ENCODE results near the gene YPEL2. TPM values are rescaled to one million over a fixed set of nuclear protein-coding genes. Genes with fewer than 3 reads are reported as not detected.

Gene YPEL2
- total RNA-seq, 6 experiments from 2014 or later, result 9.2 to 23.3 (median 15.2) TPM

DNA sequence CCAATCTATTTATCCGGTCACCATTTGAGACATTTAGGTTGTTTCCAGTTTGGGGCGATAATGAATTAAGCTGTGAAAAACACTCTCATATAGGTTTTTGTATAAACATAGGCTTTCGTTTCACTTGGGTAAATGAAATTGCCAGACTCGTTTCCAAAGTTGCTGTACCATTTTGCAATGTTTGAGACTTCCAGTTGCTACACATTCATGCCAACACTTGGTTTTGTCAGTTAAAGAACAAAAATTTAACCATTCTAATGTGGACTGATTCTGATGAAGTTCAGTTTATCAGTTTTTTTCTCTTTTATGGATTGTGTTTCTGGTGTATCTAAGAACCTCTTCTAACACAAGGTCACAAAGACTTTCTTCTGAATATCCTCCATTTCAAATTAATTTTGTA lies 52.4 kb downstream of the YPEL2 start:
- H3K36me3 ChIP-seq, result peaks cover 0 to 6% (median 1%) of the 10 kb centered on the region in 4 donors
- TF ChIP-seq POLR2A (IDR thresholded peaks at IDR 0.05) (no peak), CTCF (IDR thresholded peaks at IDR 0.05) (no peak)
- no peak for DNase-seq
- no peaks in the 10 kb centered on the region for H3K9me3 ChIP-seq
- H3K27ac ChIP-seq, result no peak overlapping the region
- H3K27me3 ChIP-seq, result no peaks in the 10 kb centered on the region
- intact Hi-C loops (cut with DNase I), result no loop called here
- WGBS (ENCODE audit: insufficient coverage, low coverage, low lambda C conversion rate, missing lambda C conversion rate), result 72% methylated on average over 4 of the region's 4 CpGs
- no peak for ATAC-seq
- H3K4me3 ChIP-seq, result no peak overlapping the region
- peaks cover 0 to 13% (median 0%) of the 10 kb centered on the region in 4 donors for H3K4me1 ChIP-seq

DNA sequence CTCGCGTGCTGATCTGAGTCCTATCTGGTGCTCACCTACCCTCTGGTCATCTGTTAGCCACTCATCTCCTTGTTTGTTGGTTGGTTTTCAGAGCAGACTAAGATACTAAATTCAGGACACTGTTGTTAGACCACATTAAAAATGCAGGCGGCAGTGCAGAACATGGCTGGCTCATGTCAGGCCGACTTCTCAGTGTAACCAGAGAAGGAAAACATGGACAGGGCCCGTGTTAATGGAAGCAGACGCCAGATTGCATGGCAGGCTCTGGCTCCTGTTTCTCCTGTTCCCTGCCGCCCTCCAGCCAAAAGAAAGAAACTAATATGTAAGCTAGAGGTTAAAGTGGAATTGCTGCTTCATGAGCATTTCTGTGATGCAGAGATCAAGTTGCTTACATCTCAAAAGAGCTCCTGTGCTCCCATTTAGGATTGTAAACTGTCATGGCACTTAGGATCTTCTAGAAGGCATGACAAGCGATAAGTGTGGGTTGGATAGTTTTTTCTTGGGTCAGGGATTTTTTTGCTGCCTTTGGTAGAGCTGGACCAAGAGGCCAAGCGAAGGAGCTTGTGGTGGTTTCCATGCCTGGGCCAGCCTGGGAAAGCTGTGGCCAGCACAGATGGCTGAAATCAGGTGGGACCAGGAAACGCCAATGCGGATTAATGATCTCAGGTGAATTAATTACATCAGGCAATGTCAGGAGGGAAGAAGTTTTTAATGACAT lies 56.1 kb downstream of the YPEL2 start:
- Histone ChIP-seq H3K36me3 (peaks cover 0 to 25% (median 13%) of the 10 kb centered on the region in 4 donors), H3K4me1 (no peaks in the 10 kb centered on the region), H3K27me3 (no peaks in the 10 kb centered on the region), H3K9me3 (no peaks in the 10 kb centered on the region), H3K4me3 (no peak overlapping the region), H3K27ac (no peak overlapping the region)
- no peak for DNase-seq
- intact Hi-C loops (cut with DNase I), result no loop called here
- TF ChIP-seq POLR2A (IDR thresholded peaks at IDR 0.05) (no peak), CTCF (IDR thresholded peaks at IDR 0.05) (no peak)
- ATAC-seq, result no peak
- WGBS (ENCODE audit: insufficient coverage, low coverage, low lambda C conversion rate, missing lambda C conversion rate), result 87% methylated on average over 10 of the region's 11 CpGs

GRCh38 chr17:59388069-59388556 lies 56.7 kb downstream of the YPEL2 start:
- DNase-seq, result no peak
- Histone ChIP-seq H3K36me3 (peaks cover 0 to 25% (median 13%) of the 10 kb centered on the region in 4 donors), H3K4me3 (no peak overlapping the region), H3K27me3 (no peaks in the 10 kb centered on the region), H3K4me1 (peaks cover 0 to 2% (median 0%) of the 10 kb centered on the region in 4 donors), H3K9me3 (no peaks in the 10 kb centered on the region), H3K27ac (no peak overlapping the region)
- 91% methylated on average over 9 of the region's 9 CpGs for WGBS (ENCODE audit: insufficient coverage, low coverage, low lambda C conversion rate, missing lambda C conversion rate)
- intact Hi-C loops (cut with DNase I), result no loop called here
- no peak for TF ChIP-seq POLR2A (IDR thresholded peaks at IDR 0.05)
- TF ChIP-seq CTCF (IDR thresholded peaks at IDR 0.05), result no peak
- no peak for ATAC-seq

- TF ChIP-seq CTCF (IDR thresholded peaks at IDR 0.05) (no peak), POLR2A (IDR thresholded peaks at IDR 0.05) (no peak)
- no peak for DNase-seq
- ATAC-seq, result no peak
- Histone ChIP-seq H3K4me1 (peaks cover 0 to 4% (median 0%) of the 10 kb centered on the region in 4 donors), H3K9me3 (no peaks in the 10 kb centered on the region), H3K27ac (no peak overlapping the region), H3K36me3 (peaks cover 0 to 25% (median 13%) of the 10 kb centered on the region in 4 donors), H3K27me3 (no peaks in the 10 kb centered on the region), H3K4me3 (no peak overlapping the region)
- intact Hi-C loops (cut with DNase I), result no loop called here
- WGBS (ENCODE audit: insufficient coverage, low coverage, low lambda C conversion rate, missing lambda C conversion rate), result 98% methylated on average over 5 of the region's 5 CpGs
Measured at GRCh38 chr17:59389066-59389465, 57.6 kb downstream of the YPEL2 start.
